Islet of Langerhans (tissue), 1 donor: ENCODE measurements around the gene GMIP.
"Not testable (repeated sequence)": the region's sequence is repeated elsewhere in the genome, so short reads cannot be mapped to it uniquely, and the experiment has no call there.

Experiments
- FAIRE-seq: peaks from one replicate; lab custom pipeline; 2011; peaks lifted over from hg19 to GRCh38; lab: Jason Lieb, UNC

GMIP gene

DNA sequence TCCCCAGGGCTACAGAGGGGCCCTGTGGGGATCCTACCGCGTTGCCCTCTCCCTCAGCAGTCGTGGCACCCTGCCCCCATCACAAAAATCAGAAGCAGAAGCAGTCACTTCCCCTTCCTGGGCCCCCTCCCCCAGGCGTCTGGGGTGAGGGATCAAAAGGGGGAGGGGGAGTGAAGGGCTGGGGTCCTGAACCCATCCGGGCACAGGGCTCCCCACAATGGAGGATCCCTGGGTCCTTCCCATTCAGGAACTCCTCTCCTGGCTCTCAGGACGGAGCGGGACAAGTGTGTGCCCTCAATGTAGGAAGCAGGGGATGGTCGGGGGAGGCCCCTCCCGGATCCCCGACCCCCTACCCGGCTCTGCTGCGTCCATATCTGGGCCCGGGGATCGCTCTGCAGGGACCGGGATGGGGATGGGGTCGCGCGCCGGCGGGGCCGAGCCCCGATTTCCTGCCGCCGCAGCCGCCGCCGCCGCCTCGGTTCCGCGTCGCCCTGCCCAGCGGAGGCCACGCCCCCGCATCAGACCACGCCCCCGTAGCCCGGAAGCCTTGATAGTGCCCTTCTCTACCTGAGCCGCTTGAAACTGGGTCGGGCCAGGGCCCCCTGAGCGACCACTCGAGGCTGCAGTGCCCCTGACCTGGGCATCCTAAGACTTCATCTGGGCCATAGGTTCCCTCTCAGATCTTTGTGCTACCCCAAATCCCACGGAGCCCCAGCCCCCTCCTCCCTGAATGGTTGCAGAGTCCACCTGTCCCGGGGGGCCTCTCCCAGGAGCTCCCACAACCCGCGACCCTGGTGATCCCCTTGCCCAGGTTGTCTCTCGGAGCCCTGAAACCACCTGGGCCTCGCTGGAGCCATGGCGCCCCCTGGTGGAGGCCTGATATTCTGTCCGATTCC lies at the start of gene GMIP:
Gene GMIP (minus strand): TSS at position 500 of the 896 bp plus-strand sequence. CDS start 128 bp downstream, at position 372.
- FAIRE-seq = no peak

GRCh38 chr19:19691683-19692082 lies 48.2 kb upstream of the GMIP start:
- no peak for FAIRE-seq

GRCh38 chr19:19689023-19689422 lies 45.6 kb upstream of the GMIP start:
- FAIRE-seq = not testable (repeated sequence)

DNA sequence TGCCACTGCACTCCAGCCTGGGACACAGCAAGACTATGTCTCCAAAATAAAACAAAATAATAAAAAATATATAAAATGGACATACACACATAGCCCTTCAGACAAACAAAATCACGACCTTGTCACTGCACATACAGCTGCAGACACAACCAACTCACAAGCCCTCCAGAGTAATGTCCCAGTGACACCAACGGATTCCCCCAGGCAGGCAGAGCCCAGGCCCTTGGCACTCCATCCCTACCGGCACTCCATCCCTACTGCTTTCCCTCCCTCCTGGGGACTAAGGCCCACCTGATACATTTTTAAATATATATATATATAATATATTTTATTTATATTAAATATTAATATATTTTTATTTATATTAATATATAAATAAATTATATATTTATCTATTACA lies 43.6 kb upstream of the GMIP start:
- no peak for FAIRE-seq

GRCh38 chr19:19686580-19686979 lies 43.1 kb upstream of the GMIP start:
- no peak for FAIRE-seq

- not testable (repeated sequence) for FAIRE-seq
Measured at GRCh38 chr19:19686119-19686518, 42.7 kb upstream of the GMIP start.

- FAIRE-seq = no peak
Measured at GRCh38 chr19:19679176-19680073, 36.0 kb upstream of the GMIP start.

DNA sequence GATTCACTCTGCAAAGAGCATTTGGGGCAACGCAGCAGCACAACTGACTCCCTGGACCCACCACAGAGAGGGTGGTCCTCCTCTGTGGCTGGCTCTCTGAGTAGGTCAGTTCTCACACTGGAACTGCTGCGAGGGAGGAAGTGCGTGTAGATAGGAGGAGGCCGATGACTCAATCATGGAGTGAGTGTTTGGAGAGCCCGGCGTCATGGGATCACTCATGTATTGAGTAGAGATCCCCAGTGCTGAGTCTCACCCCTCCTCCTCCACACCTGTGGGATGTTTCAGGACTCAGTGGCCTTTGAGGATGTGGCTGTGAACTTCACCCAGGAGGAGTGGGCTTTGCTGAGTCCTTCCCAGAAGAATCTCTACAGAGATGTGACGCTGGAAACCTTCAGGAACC lies 34.1 kb upstream of the GMIP start:
- FAIRE-seq = no peak

DNA sequence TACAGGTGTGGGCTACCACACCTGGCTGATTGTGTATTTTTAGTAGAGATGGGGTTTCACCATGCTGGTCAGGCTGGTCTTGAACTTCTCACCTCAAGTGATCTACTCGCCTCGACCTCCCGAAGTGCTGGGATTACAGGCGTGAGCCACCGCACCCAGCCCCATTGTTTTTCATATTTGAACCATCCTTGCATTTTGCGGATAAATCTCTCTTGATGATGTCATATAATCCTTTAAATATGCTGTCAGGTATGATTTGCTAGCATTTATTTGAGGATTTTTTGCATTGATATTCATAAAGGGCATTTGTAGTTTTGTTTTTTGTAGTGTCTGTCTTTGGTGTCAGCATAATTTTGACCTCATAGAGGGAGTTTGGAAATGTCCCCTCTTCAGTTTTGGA lies 30.9 kb upstream of the GMIP start:
- no peak for FAIRE-seq

- FAIRE-seq = no peak
Measured at GRCh38 chr19:19672816-19673215, 29.4 kb upstream of the GMIP start.

DNA sequence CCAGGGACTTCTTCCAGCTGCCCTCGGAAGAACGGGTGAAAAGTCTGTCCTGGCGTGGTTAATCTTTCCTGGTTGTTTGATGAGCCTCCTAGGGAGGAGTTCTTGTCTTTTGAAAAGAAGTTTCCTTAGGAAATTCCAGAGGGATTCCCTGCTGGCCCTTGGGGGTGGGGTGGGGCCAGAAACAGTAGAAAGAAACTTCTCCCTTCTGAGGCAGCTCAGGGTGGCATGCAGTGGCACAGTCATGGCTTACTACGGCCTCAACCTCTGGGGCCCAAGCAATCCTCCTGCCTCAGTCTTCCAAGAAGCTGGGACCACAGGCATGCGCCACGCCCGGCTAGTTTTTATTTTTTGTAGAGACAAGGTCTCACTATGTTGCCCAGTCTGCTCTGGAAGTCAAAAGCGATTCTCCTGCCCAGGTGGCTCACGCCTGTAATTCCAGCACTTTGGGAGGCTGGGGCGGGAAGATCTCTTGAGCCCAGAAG lies 26.7 kb upstream of the GMIP start:
- no peak for FAIRE-seq

- no peak for FAIRE-seq
Measured at GRCh38 chr19:19668230-19669012, 25.0 kb upstream of the GMIP start, which contains the start of gene ZNF101. ZNF101 (plus strand) TSS chr19:19668839; CDS start chr19:19668964, 125 bp downstream.

DNA sequence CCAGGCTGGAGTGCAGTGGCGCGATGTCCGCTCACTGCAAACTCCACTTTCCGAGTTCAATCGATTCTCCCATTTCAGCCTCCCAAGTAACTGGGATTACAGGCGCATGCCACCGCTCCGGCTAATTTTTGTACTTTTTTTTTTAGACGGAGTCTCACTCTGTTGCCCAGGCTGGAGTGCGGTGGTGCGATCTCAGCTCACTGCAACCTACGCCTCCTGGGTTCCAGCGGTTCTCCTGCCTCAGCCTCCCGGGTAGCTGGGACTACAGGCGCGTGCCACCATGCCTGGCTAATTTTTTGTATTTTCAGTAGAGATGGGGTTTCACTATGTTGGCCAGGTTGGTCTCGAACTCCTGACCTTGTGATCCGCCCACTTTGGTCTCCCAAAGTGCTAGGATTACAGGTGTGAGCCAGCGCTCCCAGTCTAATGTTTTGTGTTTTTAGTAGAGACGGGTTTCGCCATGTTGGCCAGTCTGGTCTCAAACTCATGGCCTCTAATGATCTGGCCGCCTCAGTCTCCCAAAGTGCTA lies 22.0 kb upstream of the GMIP start:
- not testable (repeated sequence) for FAIRE-seq

- no peak for FAIRE-seq
Measured at GRCh38 chr19:19663256-19664120, 20.0 kb upstream of the GMIP start, which contains the start of gene ATP13A1. ATP13A1 (minus strand) TSS chr19:19663676; CDS start chr19:19663666, 10 bp downstream.

- FAIRE-seq = no peak
Measured at GRCh38 chr19:19662871-19663255, 19.4 kb upstream of the GMIP start.

DNA sequence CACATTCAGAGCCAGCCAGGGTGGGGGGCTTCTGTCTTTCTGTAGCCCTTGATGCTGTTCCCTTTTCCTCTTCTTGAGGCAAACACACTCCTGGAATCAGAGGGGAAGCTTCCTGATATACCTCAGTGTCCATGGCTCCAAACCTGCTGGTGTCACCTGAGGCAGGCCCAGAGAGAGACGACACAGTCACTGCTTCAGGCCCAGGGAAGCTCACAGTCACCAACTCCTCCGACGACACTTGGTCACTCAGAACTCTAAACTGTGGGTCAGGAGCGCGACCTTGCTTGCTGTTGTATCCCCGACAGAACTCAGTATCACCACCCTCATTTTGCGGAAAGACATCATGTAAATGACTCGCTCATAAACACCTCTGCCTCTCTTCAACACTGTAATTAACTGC lies 18.9 kb upstream of the GMIP start:
- no peak for FAIRE-seq

GRCh38 chr19:19661675-19662251 lies 18.3 kb upstream of the GMIP start:
- no peak for FAIRE-seq

- no peak for FAIRE-seq
Measured at GRCh38 chr19:19661141-19661674, 17.8 kb upstream of the GMIP start.

GRCh38 chr19:19659646-19660245 lies 16.3 kb upstream of the GMIP start:
- FAIRE-seq = no peak

- FAIRE-seq = no peak
Measured at GRCh38 chr19:19657397-19657783, 13.9 kb upstream of the GMIP start.
